Transverse colon (tissue), 4 donors: Measurements from ENCODE around the gene CSH1. TPM values are rescaled to one million over a fixed set of nuclear protein-coding genes. Genes with fewer than 3 reads are reported as not detected.

Experiments
- DNase-seq: peaks from one replicate; pipeline ENCODE4 v3.0.0-alpha.2; 2019
- H3K27ac ChIP-seq, 4 donors: fragments of 200-600 bp; sonication (generic); 2 replicates each; pipeline ENCODE4 v1.5.1; 2016 to 2018; ENCODE audit warnings: inconsistent platforms in 4 of 4
- H3K27me3 ChIP-seq: fragments of 200-600 bp; sonication (generic); 2 replicates; pipeline ENCODE4 v1.5.1; 2017; ENCODE audit warnings: inconsistent platforms
- H3K36me3 ChIP-seq, 4 donors: fragments of 200-600 bp; sonication (generic); 2 replicates each; pipeline ENCODE4 v1.5.1; 2017 to 2019; ENCODE audit warnings: inconsistent platforms in 4 of 4
- H3K4me1 ChIP-seq, 4 donors: fragments of 200-600 bp; sonication (generic); 2 replicates each; pipeline ENCODE4 v1.5.1; 2017 to 2020; ENCODE audit warnings: inconsistent platforms in 4 of 4
- H3K4me3 ChIP-seq, 4 donors: fragments of 200-600 bp; sonication (generic); 1 replicate in 1 of 4; 2 replicates in 3 of 4; pipeline versions ENCODE4 v1.5.1 to v1.6.1; 2017 to 2019; ENCODE audit warnings: inconsistent platforms in 4 of 4
- H3K9me3 ChIP-seq, 2 donors: fragments of 200-600 bp; sonication (generic); 2 replicates each; pipeline ENCODE4 v1.5.1; 2017 to 2019; ENCODE audit warnings: inconsistent platforms in 2 of 2
- EP300 ChIP-seq: sonication (generic); formaldehyde crosslinking; IDR thresholded peaks from one replicate; pipeline ENCODE4 v1.6.1; 2017; ENCODE audit warnings: antibody characterized with exemption, low read depth
- POLR2A ChIP-seq: fragments of 450-650 bp; IDR thresholded peaks from one replicate; pipeline ENCODE4 v1.6.1; 2016; ENCODE audit warnings: antibody characterized with exemption, mild to moderate bottlenecking, moderate library complexity
- POLR2AphosphoS5 ChIP-seq, 3 donors: sonication (generic); formaldehyde crosslinking; IDR thresholded peaks; one replicate each; pipeline ENCODE4 v1.6.1; 2016; ENCODE audit warnings: antibody characterized with exemption in 3 of 3
- WGBS, 2 donors: methylation state at CpG; one replicate each; pipeline ENCODE4 v1.1.5; 2018; ENCODE audit warnings: low coverage in 1 of 2; 5-methylcytosine and 5-hydroxymethylcytosine counted together
- in situ Hi-C, 4 donors: fragments of 200-750 bp; cut with MboI; loops; one replicate each; pipeline versions ENCODE4 v1.15.0 to v1.15.1; 2017; ENCODE audit warnings: low sequenced_read_pairs in 3 of 4, low pct_ligation_motif_present in 1 of 4, low pct_unique_long_range_greater_than_20kb in 1 of 4
- intact Hi-C: fragments of 100-400 bp; cut with DNase I; formaldehyde crosslinking; loops from one replicate; pipeline ENCODE4 v1.15.1; 2023; ENCODE audit warnings: low total_unique reads
- total RNA-seq, 4 donors: library from RNA; depleted of rRNA; stranded (reverse); fragments of >200 nt; gene quantifications; one replicate each; pipeline ENCODE4 v1.1.0, GENCODE V29; 2016
- TF ChIP-seq, protein P1 (sequence below), 5 experiments: fragments of 200-600 bp in 3 of 5; fragments of 450-650 bp in 2 of 5; sonication (generic) in 3 of 5; IDR thresholded peaks; 1 replicate in 2 of 5; 2 replicates in 3 of 5; pipeline ENCODE4 v1.5.1; 2016 to 2017; ENCODE audit warnings: antibody characterized with exemption in 5 of 5, inconsistent platforms in 3 of 5, mild to moderate bottlenecking in 2 of 5, moderate library complexity in 1 of 5

The CSH1 gene
- total RNA-seq, 4 donors from 2014 or later = not detected

DNA sequence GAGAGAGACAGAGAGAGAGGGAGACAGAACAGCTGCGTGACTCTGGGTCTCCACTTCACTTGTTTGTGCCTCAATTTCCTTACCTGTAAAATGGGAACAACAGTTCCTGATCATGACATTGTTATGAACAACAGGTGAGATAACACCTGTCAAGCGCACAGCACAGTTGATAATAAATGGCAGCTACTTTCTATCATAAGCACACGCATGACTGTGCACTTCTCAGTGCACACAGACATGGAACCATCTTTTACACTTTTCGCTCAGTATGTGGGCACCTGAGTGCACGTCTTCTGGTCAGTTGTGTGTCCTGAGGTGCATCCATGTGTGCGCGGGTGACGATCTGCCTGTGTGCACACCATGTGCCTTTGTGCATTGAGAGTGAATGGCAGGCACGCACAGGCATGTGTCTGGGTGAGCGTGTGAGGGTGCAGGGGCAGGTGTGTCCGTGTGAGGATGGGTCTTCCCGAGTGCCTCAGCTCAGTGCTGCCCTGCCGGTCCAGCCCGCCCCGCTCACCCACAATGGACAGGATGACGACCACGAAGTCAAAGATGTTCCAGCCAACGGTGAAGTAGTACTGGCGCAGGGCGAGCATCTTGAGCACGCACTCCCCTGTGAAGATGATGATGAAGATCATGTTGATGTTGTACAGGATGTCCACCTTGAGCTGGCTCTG, 46.1 kb upstream of the CSH1 start:
- DNase-seq = no peak
- in situ Hi-C loops = no loop called here
- Histone ChIP-seq H3K9me3 (no peaks in the 10 kb centered on the region), H3K27me3 (no peaks in the 10 kb centered on the region), H3K4me1 (peaks cover 0 to 8% (median 0%) of the 10 kb centered on the region in 4 donors), H3K4me3 (no peak overlapping the region), H3K36me3 (no peaks in the 10 kb centered on the region), H3K27ac (no peak overlapping the region)
- intact Hi-C loops = no loop called here
- no peak for TF ChIP-seq EP300
- no peak for TF ChIP-seq POLR2AphosphoS5 (IDR thresholded peaks at IDR 0.05)
- TF ChIP-seq POLR2A = no peak
- TF ChIP-seq, protein P1, sequence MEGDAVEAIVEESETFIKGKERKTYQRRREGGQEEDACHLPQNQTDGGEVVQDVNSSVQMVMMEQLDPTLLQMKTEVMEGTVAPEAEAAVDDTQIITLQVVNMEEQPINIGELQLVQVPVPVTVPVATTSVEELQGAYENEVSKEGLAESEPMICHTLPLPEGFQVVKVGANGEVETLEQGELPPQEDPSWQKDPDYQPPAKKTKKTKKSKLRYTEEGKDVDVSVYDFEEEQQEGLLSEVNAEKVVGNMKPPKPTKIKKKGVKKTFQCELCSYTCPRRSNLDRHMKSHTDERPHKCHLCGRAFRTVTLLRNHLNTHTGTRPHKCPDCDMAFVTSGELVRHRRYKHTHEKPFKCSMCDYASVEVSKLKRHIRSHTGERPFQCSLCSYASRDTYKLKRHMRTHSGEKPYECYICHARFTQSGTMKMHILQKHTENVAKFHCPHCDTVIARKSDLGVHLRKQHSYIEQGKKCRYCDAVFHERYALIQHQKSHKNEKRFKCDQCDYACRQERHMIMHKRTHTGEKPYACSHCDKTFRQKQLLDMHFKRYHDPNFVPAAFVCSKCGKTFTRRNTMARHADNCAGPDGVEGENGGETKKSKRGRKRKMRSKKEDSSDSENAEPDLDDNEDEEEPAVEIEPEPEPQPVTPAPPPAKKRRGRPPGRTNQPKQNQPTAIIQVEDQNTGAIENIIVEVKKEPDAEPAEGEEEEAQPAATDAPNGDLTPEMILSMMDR (IDR thresholded peaks at IDR 0.05) = no peak
- WGBS, 2 donors = 86 to 96% methylated on average over 3 to 21 of the region's 21 CpGs

DNA sequence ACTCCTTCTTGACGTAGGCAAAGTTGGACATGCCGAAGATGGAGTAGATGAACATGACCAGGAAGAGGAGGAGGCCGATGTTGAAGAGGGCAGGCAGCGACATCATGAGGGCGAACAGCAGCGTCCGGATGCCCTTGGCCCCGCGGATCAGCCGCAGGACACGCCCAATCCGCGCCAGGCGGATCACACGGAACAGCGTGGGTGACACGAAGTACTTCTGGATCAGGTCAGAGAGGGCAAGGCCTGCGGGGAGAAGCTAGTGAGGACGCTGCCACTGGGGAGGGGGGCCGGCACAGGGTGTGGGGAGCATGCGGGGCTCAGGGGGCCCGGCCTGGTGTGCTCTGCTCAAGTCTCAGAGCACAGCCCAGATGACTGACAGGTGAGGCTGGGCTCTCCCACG, 45.4 kb upstream of the CSH1 start:
- no peak overlapping the region for H3K27ac ChIP-seq
- no peaks in the 10 kb centered on the region for H3K27me3 ChIP-seq
- no peak overlapping the region for H3K4me3 ChIP-seq
- H3K36me3 ChIP-seq = no peaks in the 10 kb centered on the region
- WGBS, 2 donors = 88 to 89% methylated on average over 3 to 23 of the region's 23 CpGs
- H3K9me3 ChIP-seq = no peaks in the 10 kb centered on the region
- no peak for TF ChIP-seq POLR2A
- TF ChIP-seq, protein P1 (IDR thresholded peaks at IDR 0.05) = no peak
- TF ChIP-seq EP300 = no peak
- no peak for TF ChIP-seq POLR2AphosphoS5 (IDR thresholded peaks at IDR 0.05)
- intact Hi-C loops (no loop called here), in situ Hi-C loops (no loop called here)
- peaks cover 0 to 8% (median 0%) of the 10 kb centered on the region in 4 donors for H3K4me1 ChIP-seq
- DNase-seq = no peak

DNA sequence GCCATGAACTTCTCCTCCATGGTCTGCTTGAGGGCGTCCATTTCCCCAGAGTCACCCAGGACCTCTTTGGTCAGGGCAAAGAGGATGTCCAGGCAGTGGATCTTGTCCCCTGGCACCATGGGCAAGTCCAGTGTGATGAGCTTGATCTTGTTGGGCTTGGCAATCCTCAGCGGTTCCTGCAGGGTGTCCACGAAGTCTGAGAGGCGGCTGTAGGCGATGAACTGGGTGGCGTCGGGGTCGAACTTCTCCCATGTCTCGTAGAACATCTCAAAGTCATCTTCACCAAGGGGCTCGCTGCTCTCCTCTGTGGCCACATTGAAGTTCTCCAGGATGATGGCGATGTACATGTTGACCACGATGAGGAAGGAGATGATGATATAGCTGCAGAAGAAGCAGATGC, 44.8 kb upstream of the CSH1 start:
- TF ChIP-seq, protein P1 (IDR thresholded peaks at IDR 0.05) = no peak
- TF ChIP-seq EP300 (no peak), POLR2AphosphoS5 (IDR thresholded peaks at IDR 0.05) (no peak), POLR2A (no peak)
- WGBS, 2 donors = 97% methylated on average over 12 of the region's 12 CpGs; no CpG with 5 or more reads in 1 of the 2 donors
- Histone ChIP-seq H3K4me1 (peaks cover 0 to 2% (median 0%) of the 10 kb centered on the region in 4 donors), H3K9me3 (no peaks in the 10 kb centered on the region), H3K36me3 (no peaks in the 10 kb centered on the region), H3K4me3 (no peak overlapping the region), H3K27ac (no peak overlapping the region), H3K27me3 (no peaks in the 10 kb centered on the region)
- no peak for DNase-seq
- in situ Hi-C loops = no loop called here
- intact Hi-C loops = no loop called here

DNA sequence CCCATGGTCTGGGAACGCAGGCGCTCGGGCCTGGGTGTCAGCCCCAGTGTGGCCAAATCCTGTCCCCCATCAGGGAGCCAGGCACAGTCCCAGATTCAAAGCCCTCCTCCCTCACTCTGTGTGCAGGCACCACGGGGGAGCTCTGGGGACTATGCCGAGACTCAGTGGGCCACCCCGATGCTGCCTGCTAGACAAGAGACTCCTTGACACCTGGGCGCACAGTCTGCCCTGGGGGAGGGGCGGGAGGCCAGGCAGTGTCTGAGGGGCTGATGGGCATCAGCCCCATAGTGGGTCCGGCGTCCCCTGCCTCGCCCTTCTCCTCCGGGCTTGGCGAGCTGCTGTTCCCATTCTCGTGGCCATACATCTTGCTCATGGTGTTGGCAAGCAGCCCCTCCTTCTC, 44.2 kb upstream of the CSH1 start:
- Histone ChIP-seq H3K9me3 (no peaks in the 10 kb centered on the region), H3K4me3 (no peak overlapping the region), H3K27me3 (no peaks in the 10 kb centered on the region), H3K4me1 (no peaks in the 10 kb centered on the region), H3K36me3 (no peaks in the 10 kb centered on the region), H3K27ac (no peak overlapping the region)
- WGBS, 2 donors = 90% methylated on average over 12 of the region's 14 CpGs; no CpG with 5 or more reads in 1 of the 2 donors
- intact Hi-C loops (no loop called here), in situ Hi-C loops (no loop called here)
- TF ChIP-seq, protein P1 (IDR thresholded peaks at IDR 0.05) = no peak
- TF ChIP-seq POLR2A (no peak), POLR2AphosphoS5 (IDR thresholded peaks at IDR 0.05) (no peak), EP300 (no peak)
- no peak for DNase-seq
